Adrenal gland (tissue), 12 donors: Measurements from ENCODE around the gene REP15. TPM values are rescaled to one million over a fixed set of nuclear protein-coding genes. Genes with fewer than 3 reads are reported as not detected.

Source experiments
- DNase-seq, 7 donors: peaks; one replicate each; pipeline ENCODE4 v3.0.0-alpha.2; 2019 to 2020
- H3K27ac ChIP-seq, 5 donors: fragments of 200-600 bp; sonication (generic) in 4 of 5; 1 replicate in 3 of 5; 2 replicates in 2 of 5; pipeline versions ENCODE4 v1.5.1 to v1.8.0; 2016 to 2020; ENCODE audit warnings: mild to moderate bottlenecking in 1 of 5
- H3K27me3 ChIP-seq: fragments of 200-600 bp; 2 replicates; pipeline ENCODE4 v1.8.0; 2021
- H3K36me3 ChIP-seq, 2 donors: fragments of 200-600 bp; replicated peaks in 1 of 2; 1 replicate in 1 of 2; 2 replicates in 1 of 2; pipeline versions ENCODE4 v1.5.1 to v1.8.0; 2018 to 2022
- H3K4me1 ChIP-seq, 2 donors: fragments of 200-600 bp; replicated peaks in 1 of 2; 1 replicate in 1 of 2; 2 replicates in 1 of 2; pipeline versions ENCODE4 v1.5.1 to v1.8.0; 2018 to 2021
- H3K4me3 ChIP-seq, 4 donors: fragments of 200-600 bp; sonication (generic) in 3 of 4; one replicate each; pipeline ENCODE4 v1.5.1; 2016 to 2018
- H3K9me3 ChIP-seq, 3 donors: fragments of 200-600 bp; sonication (generic) in 1 of 3; replicated peaks in 1 of 3; 1 replicate in 2 of 3; 2 replicates in 1 of 3; pipeline versions ENCODE4 v1.5.1 to v1.8.0; 2016 to 2021
- POLR2A ChIP-seq, 2 donors: fragments of 450-650 bp; IDR thresholded peaks; one replicate each; pipeline ENCODE4 v1.6.1; 2017; ENCODE audit warnings: antibody characterized with exemption in 2 of 2, mild to moderate bottlenecking in 2 of 2, moderate library complexity in 1 of 2
- WGBS, 4 donors: extraction: QIAGEN DNeasy Blood & Tissue Kit in 2 of 4; methylation state at CpG; one replicate each; pipeline versions ENCODE4 v1.1.5 to v1.1.7; 2013 to 2017; 5-methylcytosine and 5-hydroxymethylcytosine counted together
- intact Hi-C, 2 donors: fragments of 100-400 bp; cut with DNase I; formaldehyde crosslinking; loops; one replicate each; pipeline versions ENCODE4 v1.14.1 to v1.15.0; 2022 to 2023
- polyA plus RNA-seq, 3 donors: library from polyadenylated mRNA; stranded (reverse); fragments of 200-250 nt in 2 of 3; fragments of 350-450 nt in 1 of 3; fragmentation: Illumina TruSeq in 1 of 3; extraction: RNeasy Lipid Tissue Mini Kit (QIAGEN cat#74804) in 1 of 3; gene quantifications; one replicate each; pipeline ENCODE4 v1.2.3, GENCODE V29; 2013 to 2014
- total RNA-seq, 9 donors: library from RNA; depleted of rRNA in 4 of 9; stranded (reverse); fragments of >200 nt in 4 of 9; fragments of 120-200 nt in 1 of 9; fragmentation: NEBNext Ultra II Directional in 1 of 9; extraction: Animal tissue kit (Norgen Biotek cat#: 25700) in 1 of 9; gene quantifications; one replicate each; pipeline versions ENCODE4 v1.1.0 to v1.2.4, GENCODE V29; 2013 to 2023
- TF ChIP-seq, protein P1 (sequence below), 6 experiments: fragments of 450-650 bp in 4 of 6; fragments of 200-600 bp in 2 of 6; sonication (generic) in 1 of 6; IDR thresholded peaks; 1 replicate in 5 of 6; 2 replicates in 1 of 6; pipeline versions ENCODE4 v1.5.1 to v1.8.0; 2016 to 2021; ENCODE audit warnings: antibody characterized with exemption in 6 of 6, mild to moderate bottlenecking in 2 of 6, moderate library complexity in 1 of 6
- donor health status: healthy with polysubstance abuse.
- donor health status: Bipolar disorder and iron deficiency.
- donor health status: DM: yes; HTN: yes; CAD: no.
- donor health status: DM: no; HTN: no; CAD: no.
- donor health status: DM: no; HTN: no; CAD: no.
- donor health status: DM: yes; HTN: yes; CAD: no.

The REP15 gene
- total and polyA plus RNA-seq, 12 donors: 0.91 to 5.2 (median 1.8) TPM; not detected in 2

DNA sequence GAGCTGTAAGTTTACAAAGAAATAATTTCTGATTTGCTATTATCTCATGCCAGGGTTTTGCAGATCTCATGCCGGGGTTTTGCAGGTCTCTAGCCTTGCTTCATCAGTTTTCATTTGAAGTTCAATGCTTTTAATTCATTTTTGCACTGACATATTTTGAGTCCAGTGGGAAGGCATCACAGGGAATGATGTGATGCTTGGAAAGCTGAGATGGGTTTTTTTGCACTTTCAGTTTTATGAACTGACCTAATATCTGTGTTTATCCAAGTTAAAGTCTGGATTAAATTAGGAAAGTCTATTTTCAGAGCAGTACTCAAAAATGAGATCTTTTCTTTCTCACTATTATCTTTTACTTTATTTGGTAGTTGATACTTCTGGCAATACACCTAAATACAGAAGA is 23.6 kb upstream of the REP15 start:
- H3K4me1 ChIP-seq: no peaks in the 10 kb centered on the region
- H3K4me3 ChIP-seq: no peak overlapping the region
- H3K27me3 ChIP-seq: no peaks in the 10 kb centered on the region
- intact Hi-C loops: no loop called here
- DNase-seq: no peak
- no peak for TF ChIP-seq POLR2A (IDR thresholded peaks at IDR 0.05)
- TF ChIP-seq, protein P1, sequence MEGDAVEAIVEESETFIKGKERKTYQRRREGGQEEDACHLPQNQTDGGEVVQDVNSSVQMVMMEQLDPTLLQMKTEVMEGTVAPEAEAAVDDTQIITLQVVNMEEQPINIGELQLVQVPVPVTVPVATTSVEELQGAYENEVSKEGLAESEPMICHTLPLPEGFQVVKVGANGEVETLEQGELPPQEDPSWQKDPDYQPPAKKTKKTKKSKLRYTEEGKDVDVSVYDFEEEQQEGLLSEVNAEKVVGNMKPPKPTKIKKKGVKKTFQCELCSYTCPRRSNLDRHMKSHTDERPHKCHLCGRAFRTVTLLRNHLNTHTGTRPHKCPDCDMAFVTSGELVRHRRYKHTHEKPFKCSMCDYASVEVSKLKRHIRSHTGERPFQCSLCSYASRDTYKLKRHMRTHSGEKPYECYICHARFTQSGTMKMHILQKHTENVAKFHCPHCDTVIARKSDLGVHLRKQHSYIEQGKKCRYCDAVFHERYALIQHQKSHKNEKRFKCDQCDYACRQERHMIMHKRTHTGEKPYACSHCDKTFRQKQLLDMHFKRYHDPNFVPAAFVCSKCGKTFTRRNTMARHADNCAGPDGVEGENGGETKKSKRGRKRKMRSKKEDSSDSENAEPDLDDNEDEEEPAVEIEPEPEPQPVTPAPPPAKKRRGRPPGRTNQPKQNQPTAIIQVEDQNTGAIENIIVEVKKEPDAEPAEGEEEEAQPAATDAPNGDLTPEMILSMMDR (IDR thresholded peaks at IDR 0.05): no peak
- 56 to 83% (median 75%) methylated on average over 1 of the region's 1 CpG for WGBS, 4 donors
- peaks cover 0 to 20% of the 10 kb centered on the region in 2 donors for H3K36me3 ChIP-seq
- H3K9me3 ChIP-seq: no peaks in the 10 kb centered on the region
- no peak overlapping the region for H3K27ac ChIP-seq

DNA sequence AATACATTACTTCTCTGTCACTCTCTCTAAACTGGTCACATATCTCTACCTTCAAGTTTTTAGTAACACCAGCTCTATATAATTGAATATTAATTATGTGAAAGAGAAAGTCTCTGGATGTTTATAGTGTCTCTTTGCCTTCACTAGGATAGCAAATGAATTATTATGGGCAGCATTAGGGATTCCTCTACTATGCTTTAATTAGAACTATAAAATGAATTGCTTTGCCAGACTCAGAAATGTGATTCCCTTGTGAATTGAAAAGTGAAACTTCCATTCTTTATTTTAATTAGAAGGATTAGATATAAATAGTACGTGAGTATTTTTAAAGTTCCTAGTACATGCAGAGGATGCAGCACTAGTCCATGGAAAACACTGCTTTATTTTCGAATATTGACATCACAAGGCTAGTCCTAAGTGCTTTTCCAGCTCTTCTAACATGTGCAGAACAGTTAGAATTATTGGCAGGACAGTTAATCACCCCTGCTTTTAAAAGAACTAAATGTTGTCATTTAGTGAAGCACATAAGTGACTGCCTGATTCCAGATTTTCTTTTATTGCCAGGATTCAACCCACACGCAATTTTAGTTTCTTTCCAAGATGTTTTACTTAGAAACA is 23.0 kb upstream of the REP15 start:
- intact Hi-C loops: no loop called here
- TF ChIP-seq, protein P1 (IDR thresholded peaks at IDR 0.05): no peak
- Histone ChIP-seq H3K36me3 (peaks cover 0 to 26% of the 10 kb centered on the region in 2 donors), H3K4me1 (no peaks in the 10 kb centered on the region), H3K9me3 (no peaks in the 10 kb centered on the region), H3K27ac (no peak overlapping the region), H3K27me3 (no peaks in the 10 kb centered on the region), H3K4me3 (no peak overlapping the region)
- no peak for DNase-seq
- whole genome bisulfite sequencing, 4 donors: 56 to 60% (median 57%) methylated on average over 3 of the region's 3 CpGs

DNA sequence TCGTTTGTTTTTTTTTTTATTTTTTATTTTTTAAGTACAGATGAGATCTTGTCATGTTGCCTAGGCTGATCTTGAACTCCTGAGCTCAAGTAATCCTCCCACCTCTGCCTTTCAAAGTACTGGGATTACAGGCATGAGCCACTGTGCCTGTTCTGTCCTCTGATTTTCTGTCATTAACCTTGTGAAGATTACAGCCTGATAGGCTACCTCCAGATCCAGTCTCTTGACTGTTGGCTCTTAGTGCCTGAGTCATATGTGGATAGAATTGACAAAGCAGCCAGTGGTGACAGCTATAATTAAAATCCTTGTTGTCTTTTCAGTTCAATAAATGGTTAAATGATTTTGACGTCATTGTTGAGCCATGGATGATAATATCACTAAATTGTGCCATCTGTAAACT is 21.3 kb upstream of the REP15 start:
- Histone ChIP-seq H3K4me1 (no peaks in the 10 kb centered on the region), H3K4me3 (no peak overlapping the region), H3K27me3 (no peaks in the 10 kb centered on the region), H3K9me3 (no peaks in the 10 kb centered on the region), H3K36me3 (peaks cover 0 to 35% of the 10 kb centered on the region in 2 donors), H3K27ac (no peak overlapping the region)
- TF ChIP-seq, protein P1 (IDR thresholded peaks at IDR 0.05): no peak
- TF ChIP-seq POLR2A (IDR thresholded peaks at IDR 0.05): no peak
- WGBS, 4 donors: 64 to 79% (median 65%) methylated on average over 2 of the region's 2 CpGs
- intact Hi-C loops: no loop called here
- DNase-seq: no peak

DNA sequence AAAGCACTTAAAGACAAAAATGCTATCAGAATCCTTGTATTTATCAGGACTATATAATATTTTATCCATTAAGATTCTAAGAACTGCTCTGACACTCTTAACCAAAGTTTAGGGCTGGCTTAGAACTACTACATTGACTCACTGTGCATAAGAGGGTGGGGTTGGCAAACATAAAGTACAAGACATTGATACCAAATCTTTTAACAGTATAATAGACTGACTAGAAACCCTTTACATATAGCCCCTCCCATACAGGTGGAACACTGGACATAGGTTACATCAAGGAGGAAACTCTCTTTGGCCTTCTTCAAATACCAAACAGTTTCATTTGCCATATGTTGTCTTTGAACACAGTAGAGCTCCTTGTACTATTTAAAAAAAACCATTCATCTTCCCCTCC is 15.6 kb upstream of the REP15 start:
- no peak overlapping the region for H3K27ac ChIP-seq
- intact Hi-C loops: no loop called here
- H3K9me3 ChIP-seq: no peaks in the 10 kb centered on the region
- H3K4me1 ChIP-seq: no peaks in the 10 kb centered on the region
- H3K4me3 ChIP-seq: no peak overlapping the region
- no peaks in the 10 kb centered on the region for H3K27me3 ChIP-seq
- no peak for TF ChIP-seq POLR2A (IDR thresholded peaks at IDR 0.05)
- TF ChIP-seq, protein P1 (IDR thresholded peaks at IDR 0.05): no peak
- no peak for DNase-seq
- peaks cover 0 to 70% of the 10 kb centered on the region in 2 donors for H3K36me3 ChIP-seq
